Measurements from ENCODE around the gene CKAP4. TPM values are rescaled to one million over a fixed set of nuclear protein-coding genes. Genes with fewer than 3 reads are reported as not detected.
A peak's percentile ranks its signal among the peaks of the same experiment; 100 is the strongest.
"Not testable (repeated sequence)": the region's sequence is repeated elsewhere in the genome, so short reads cannot be mapped to it uniquely, and the experiment has no call there.

The CKAP4 gene
- total RNA-seq, 1 donor from 2014 or later: 40.3 TPM

DNA sequence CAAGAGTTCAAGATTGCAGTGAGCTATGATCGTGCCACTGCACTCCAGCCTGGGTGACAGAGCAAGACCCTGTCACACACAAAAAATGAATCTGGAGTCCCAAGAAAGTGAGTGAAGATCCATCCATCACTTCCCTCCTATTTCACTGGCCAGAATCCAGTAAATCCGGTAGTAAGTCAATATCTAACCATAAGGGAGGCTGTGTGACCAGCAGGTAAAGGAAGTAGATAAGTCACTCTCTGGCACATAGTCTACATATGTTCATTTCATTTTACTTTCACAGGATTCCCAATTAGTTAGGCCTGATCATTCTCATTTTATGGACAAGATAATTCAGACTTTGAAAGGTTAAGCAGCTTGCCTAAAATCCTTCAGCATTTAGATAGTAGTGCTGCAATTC is 42.8 kb upstream of the CKAP4 start:
- Histone ChIP-seq H3K4me3 (no peak overlapping the region), H3K4me1 (no peaks in the 10 kb centered on the region), H3K27me3 (no peaks in the 10 kb centered on the region), H3K9me3 (no peaks in the 10 kb centered on the region), H3K36me3 (no peaks in the 10 kb centered on the region), H3K27ac (no peak overlapping the region)
- intact Hi-C loops (cut with DNase I): no loop called here
- no peak for ATAC-seq
- TF ChIP-seq, protein P1, sequence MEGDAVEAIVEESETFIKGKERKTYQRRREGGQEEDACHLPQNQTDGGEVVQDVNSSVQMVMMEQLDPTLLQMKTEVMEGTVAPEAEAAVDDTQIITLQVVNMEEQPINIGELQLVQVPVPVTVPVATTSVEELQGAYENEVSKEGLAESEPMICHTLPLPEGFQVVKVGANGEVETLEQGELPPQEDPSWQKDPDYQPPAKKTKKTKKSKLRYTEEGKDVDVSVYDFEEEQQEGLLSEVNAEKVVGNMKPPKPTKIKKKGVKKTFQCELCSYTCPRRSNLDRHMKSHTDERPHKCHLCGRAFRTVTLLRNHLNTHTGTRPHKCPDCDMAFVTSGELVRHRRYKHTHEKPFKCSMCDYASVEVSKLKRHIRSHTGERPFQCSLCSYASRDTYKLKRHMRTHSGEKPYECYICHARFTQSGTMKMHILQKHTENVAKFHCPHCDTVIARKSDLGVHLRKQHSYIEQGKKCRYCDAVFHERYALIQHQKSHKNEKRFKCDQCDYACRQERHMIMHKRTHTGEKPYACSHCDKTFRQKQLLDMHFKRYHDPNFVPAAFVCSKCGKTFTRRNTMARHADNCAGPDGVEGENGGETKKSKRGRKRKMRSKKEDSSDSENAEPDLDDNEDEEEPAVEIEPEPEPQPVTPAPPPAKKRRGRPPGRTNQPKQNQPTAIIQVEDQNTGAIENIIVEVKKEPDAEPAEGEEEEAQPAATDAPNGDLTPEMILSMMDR (IDR thresholded peaks at IDR 0.05): no peak
- DNase-seq: no peak

DNA sequence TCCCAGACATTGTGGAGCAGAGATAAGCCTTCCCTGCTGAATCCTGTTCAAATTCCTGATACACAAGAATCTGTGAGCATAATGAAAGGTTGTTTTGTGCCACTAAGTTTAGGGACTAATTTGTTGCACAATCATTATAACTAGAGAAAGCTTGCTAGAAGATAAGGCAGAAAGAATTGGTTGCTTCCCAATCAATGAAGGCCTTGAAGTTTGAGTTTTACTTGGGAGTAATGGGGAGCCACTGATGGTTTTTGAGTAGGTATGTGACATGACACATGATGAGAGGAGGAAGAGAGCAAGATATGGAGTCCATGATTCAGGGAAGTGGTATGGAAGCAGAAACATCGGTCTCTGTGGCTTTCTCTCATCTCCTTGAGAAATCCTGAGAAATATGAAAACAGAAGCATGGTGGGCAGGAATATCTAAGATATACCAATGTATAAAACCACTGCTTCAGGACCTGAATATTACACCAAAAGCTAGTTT is 41.4 kb upstream of the CKAP4 start:
- Histone ChIP-seq H3K9me3 (no peaks in the 10 kb centered on the region), H3K27ac (no peak overlapping the region), H3K36me3 (no peaks in the 10 kb centered on the region), H3K27me3 (no peaks in the 10 kb centered on the region), H3K4me1 (no peaks in the 10 kb centered on the region), H3K4me3 (no peak overlapping the region)
- DNase-seq (no peak), ATAC-seq (no peak)
- TF ChIP-seq, protein P1 (IDR thresholded peaks at IDR 0.05): no peak
- intact Hi-C loops (cut with DNase I): no loop called here

DNA sequence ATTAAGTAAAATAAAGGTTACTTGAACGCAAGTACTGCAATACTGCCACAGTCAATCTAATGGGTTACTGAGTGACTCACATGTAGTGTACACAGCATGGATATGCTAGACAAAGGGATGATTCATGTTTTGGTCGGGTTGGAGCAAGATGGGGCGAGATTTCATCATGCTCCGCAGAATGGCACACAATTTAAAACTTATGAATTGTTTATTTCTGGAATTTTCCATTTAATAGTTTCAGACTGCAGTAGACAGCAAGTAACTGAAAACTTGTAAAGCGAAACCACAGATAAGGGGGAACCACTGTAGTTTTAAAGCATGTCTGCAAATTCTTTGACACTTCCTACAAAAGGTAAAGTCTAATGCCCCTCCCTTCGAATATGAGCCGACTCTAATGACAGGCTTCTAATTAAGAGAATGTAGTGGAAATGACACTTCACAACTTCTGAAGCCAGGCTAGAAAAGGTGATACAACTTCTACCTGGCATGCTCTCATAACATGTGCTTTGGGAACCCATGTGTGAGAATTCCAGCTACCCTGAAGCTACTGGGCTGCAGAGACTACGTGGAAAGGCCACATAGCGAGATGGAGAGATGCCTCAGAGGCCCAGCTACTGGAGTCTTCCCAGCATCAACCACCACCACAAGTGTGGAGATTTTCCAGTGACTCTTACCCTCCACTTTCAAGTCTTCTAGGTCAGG is 40.8 kb upstream of the CKAP4 start:
- intact Hi-C loops (cut with DNase I): no loop called here
- no peak overlapping the region for H3K27ac ChIP-seq
- ATAC-seq: peak; percentile 65

DNA sequence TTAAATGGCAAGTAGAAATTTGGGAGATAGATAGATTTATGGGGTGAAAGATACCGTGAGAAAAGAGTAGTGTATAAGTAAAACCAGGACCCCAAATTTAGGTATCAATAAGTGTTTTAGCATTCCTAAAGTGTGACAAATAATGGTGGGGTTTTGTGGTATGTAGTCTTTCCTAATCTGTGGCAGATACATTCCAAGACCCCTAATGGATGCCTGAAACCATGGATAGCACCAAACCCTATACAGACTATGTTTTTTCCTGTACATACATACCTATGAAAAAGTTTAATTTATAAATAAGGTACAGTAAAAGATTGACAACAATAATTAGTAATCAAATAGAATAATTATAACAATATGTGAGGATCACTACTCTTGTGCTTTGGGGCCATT is 40.3 kb upstream of the CKAP4 start:
- H3K4me3 ChIP-seq: no peak overlapping the region
- intact Hi-C loops (cut with DNase I): no loop called here
- H3K4me1 ChIP-seq: no peaks in the 10 kb centered on the region
- DNase-seq (no peak), ATAC-seq (no peak)
- TF ChIP-seq, protein P1 (IDR thresholded peaks at IDR 0.05): no peak
- no peaks in the 10 kb centered on the region for H3K9me3 ChIP-seq
- H3K27ac ChIP-seq: no peak overlapping the region
- H3K36me3 ChIP-seq: no peaks in the 10 kb centered on the region
- no peaks in the 10 kb centered on the region for H3K27me3 ChIP-seq

More for the DNA sequence above, 40.8 kb upstream of the CKAP4 start:
- DNase-seq: no peak
- no peaks in the 10 kb centered on the region for H3K4me1 ChIP-seq
- no peaks in the 10 kb centered on the region for H3K9me3 ChIP-seq
- H3K4me3 ChIP-seq: no peak overlapping the region
- H3K36me3 ChIP-seq: no peaks in the 10 kb centered on the region
- no peaks in the 10 kb centered on the region for H3K27me3 ChIP-seq
- TF ChIP-seq, protein P1 (IDR thresholded peaks at IDR 0.05): no peak

DNA sequence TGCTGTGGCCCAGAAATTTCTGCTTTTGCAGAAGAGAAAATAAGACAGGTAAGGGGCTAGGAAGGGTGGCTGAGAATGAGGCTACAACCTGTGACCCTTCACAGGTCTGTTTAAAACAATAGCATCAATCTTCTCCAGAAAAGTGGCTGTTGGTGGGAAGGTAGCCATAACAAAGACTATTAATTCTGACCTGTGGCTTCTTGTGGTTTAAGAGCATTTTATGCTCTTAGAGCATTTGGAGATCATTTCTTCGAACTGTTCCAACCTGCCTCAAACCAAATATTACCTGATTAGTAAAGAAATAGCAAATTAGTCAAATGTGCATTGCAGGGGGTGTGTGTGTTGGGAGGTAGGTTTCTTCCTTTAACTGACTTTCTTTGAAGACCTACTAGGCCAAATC is 39.5 kb upstream of the CKAP4 start:
- intact Hi-C loops (cut with DNase I): no loop called here
- no peak for ATAC-seq

DNA sequence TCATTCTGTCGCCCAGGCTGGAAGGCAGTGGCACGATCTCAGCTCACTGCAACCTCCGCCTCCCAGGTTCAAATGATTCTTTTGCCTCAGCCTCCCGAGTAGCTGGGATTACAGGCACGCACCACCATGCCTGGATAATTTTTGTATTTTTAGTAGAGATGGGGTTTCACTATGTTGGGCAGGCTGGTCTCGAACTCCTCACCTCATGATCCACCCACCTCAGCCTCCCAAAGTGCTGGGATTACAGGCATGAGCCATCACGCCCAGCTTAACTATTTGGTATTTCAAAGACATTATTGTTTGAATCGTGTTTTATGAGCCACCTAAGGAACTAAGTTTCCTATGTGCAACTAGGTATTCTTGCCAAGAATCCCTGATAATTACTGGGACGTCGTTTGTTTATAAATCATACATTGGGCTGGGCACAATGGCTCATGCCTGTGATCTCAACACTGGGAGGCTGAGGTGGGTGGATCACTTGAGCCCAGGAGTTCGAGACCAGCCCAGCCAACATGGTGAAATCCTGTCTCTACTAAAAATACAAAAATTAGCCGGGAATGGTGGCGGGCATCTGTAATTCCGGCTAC is 38.8 kb upstream of the CKAP4 start:
- intact Hi-C loops (cut with DNase I): not testable (repeated sequence)

More for the DNA sequence above, 39.5 kb upstream of the CKAP4 start:
- H3K27me3 ChIP-seq: no peaks in the 10 kb centered on the region
- H3K27ac ChIP-seq: no peak overlapping the region
- no peaks in the 10 kb centered on the region for H3K9me3 ChIP-seq
- H3K4me3 ChIP-seq: no peak overlapping the region
- TF ChIP-seq, protein P1 (IDR thresholded peaks at IDR 0.05): no peak
- no peak for DNase-seq
- no peaks in the 10 kb centered on the region for H3K36me3 ChIP-seq
- no peaks in the 10 kb centered on the region for H3K4me1 ChIP-seq

More for the DNA sequence above, 38.8 kb upstream of the CKAP4 start:
- H3K27ac ChIP-seq, ATAC-seq, H3K4me1 ChIP-seq, H3K36me3 ChIP-seq, H3K27me3 ChIP-seq, H3K4me3 ChIP-seq, DNase-seq, H3K9me3 ChIP-seq: not testable (repeated sequence)
